HepG2 (cell line): ENCODE results near the gene KIRREL3.

ENCODE experiments used
- CTCF ChIP-seq: sonication (generic); formaldehyde crosslinking; IDR thresholded peaks from 2 replicates; pipeline ENCODE4 v1.5.0; 2020; ENCODE audit warnings: mild to moderate bottlenecking, missing genetic modification reagents, moderate library complexity
- FOXK2 ChIP-seq: fragments of 450-650 bp; IDR thresholded peaks from 2 replicates; pipeline ENCODE4 v1.6.1; 2016
- PBX3 ChIP-seq: sonication (generic); formaldehyde crosslinking; IDR thresholded peaks from 2 replicates; pipeline ENCODE4 v1.8.1; 2023; ENCODE audit warnings: missing genetic modification reagents, inconsistent platforms, borderline replicate concordance
- POLR2AphosphoS5 ChIP-seq: IDR thresholded peaks from 2 replicates; pipeline ENCODE4 v1.6.1; 2012; ENCODE audit warnings: low read depth, low read length
- RBFOX2 ChIP-seq: fragments of 200-400 bp; formaldehyde crosslinking; IDR thresholded peaks from 2 replicates; pipeline ENCODE4 v1.6.1; 2017; ENCODE audit warnings: low read depth, mild to moderate bottlenecking, low read length
- SNAPC4 ChIP-seq: sonication (generic); formaldehyde crosslinking; IDR thresholded peaks from 2 replicates; pipeline ENCODE4 v1.4.0; 2020; ENCODE audit warnings: mild to moderate bottlenecking, missing genetic modification reagents
- ZFP37 ChIP-seq: sonication (generic); formaldehyde crosslinking; IDR thresholded peaks from 2 replicates; pipeline ENCODE4 v1.4.0; 2020; ENCODE audit warnings: missing genetic modification reagents, borderline replicate concordance

GRCh38 chr11:126640186-126640585 lies 360.4 kb downstream of the KIRREL3 start:
- TF ChIP-seq SNAPC4 (CRISPR knock-in tag) (no peak), PBX3 (no peak), RBFOX2 (no peak), FOXK2 (no peak), CTCF (CRISPR knock-in tag) (no peak), POLR2AphosphoS5 (no peak), ZFP37 (no peak)
